ENCODE data around the gene PHACTR2.

Gene PHACTR2

GRCh38 chr6:143750877-143751276 lies 73.1 kb downstream of the PHACTR2 start:
- H3K36me3 ChIP-seq (ENCODE audit: insufficient read depth), result no peaks in the 10 kb centered on the region
- H3K27ac ChIP-seq, result no peak overlapping the region
- H2AFZ ChIP-seq (ENCODE audit: low read depth), result no peak overlapping the region
- no peaks in the 10 kb centered on the region for H4K20me1 ChIP-seq (ENCODE audit: insufficient read depth)
- H3K4me1 ChIP-seq (ENCODE audit: low read depth, poor library complexity, severe bottlenecking), result no peaks in the 10 kb centered on the region
- TF ChIP-seq, protein P1, sequence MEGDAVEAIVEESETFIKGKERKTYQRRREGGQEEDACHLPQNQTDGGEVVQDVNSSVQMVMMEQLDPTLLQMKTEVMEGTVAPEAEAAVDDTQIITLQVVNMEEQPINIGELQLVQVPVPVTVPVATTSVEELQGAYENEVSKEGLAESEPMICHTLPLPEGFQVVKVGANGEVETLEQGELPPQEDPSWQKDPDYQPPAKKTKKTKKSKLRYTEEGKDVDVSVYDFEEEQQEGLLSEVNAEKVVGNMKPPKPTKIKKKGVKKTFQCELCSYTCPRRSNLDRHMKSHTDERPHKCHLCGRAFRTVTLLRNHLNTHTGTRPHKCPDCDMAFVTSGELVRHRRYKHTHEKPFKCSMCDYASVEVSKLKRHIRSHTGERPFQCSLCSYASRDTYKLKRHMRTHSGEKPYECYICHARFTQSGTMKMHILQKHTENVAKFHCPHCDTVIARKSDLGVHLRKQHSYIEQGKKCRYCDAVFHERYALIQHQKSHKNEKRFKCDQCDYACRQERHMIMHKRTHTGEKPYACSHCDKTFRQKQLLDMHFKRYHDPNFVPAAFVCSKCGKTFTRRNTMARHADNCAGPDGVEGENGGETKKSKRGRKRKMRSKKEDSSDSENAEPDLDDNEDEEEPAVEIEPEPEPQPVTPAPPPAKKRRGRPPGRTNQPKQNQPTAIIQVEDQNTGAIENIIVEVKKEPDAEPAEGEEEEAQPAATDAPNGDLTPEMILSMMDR (conservative IDR thresholded peaks at IDR 0.05; ENCODE audit: low read depth, low read length), result no peak
- no peaks in the 10 kb centered on the region for H3K27me3 ChIP-seq (ENCODE audit: insufficient read depth, low read depth)
- no peak overlapping the region for H3K4me3 ChIP-seq (IDR thresholded peaks at IDR 0.05; ENCODE audit: insufficient read depth, low read depth, low read length)
- no peaks in the 10 kb centered on the region for H3K79me2 ChIP-seq (ENCODE audit: insufficient read depth, low read depth)
- H3K4me2 ChIP-seq, result no peak overlapping the region
- no peak overlapping the region for H3K9ac ChIP-seq

GRCh38 chr6:143752459-143752858 lies 74.7 kb downstream of the PHACTR2 start:
- Histone ChIP-seq H3K4me1 (ENCODE audit: low read depth, poor library complexity, severe bottlenecking) (no peaks in the 10 kb centered on the region), H2AFZ (ENCODE audit: low read depth) (no peak overlapping the region), H3K79me2 (ENCODE audit: insufficient read depth, low read depth) (no peaks in the 10 kb centered on the region), H4K20me1 (ENCODE audit: insufficient read depth) (no peaks in the 10 kb centered on the region), H3K27me3 (ENCODE audit: insufficient read depth, low read depth) (no peaks in the 10 kb centered on the region), H3K4me2 (no peak overlapping the region), H3K4me3 (IDR thresholded peaks at IDR 0.05; ENCODE audit: insufficient read depth, low read depth, low read length) (no peak overlapping the region), H3K27ac (no peak overlapping the region), H3K9ac (no peak overlapping the region), H3K36me3 (ENCODE audit: insufficient read depth) (no peaks in the 10 kb centered on the region)
- TF ChIP-seq, protein P1 (conservative IDR thresholded peaks at IDR 0.05; ENCODE audit: low read depth, low read length), result no peak

DNA sequence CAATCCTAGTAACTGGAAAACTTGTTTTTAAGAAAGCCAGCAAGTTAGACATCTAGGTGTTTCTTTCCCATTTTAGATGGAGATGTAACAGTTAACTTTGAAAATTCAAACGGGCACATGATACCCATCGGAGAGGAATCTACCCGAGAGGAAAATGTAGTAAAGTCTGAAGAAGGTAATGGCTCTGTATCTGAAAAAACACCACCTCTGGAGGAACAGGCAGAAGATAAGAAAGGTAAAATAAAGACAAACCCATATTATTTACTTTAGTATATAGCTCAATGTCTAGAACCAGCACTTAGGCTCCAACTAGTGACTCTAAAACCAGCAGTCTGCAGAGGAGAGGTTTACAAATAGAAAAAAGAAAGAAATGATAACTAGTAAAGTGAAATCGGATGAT lies 75.9 kb downstream of the PHACTR2 start:
- Histone ChIP-seq H3K4me3 (IDR thresholded peaks at IDR 0.05; ENCODE audit: insufficient read depth, low read depth, low read length) (no peak overlapping the region), H3K79me2 (ENCODE audit: insufficient read depth, low read depth) (no peaks in the 10 kb centered on the region), H4K20me1 (ENCODE audit: insufficient read depth) (no peaks in the 10 kb centered on the region), H3K9ac (no peak overlapping the region), H3K27ac (no peak overlapping the region), H3K27me3 (ENCODE audit: insufficient read depth, low read depth) (no peaks in the 10 kb centered on the region), H2AFZ (ENCODE audit: low read depth) (no peak overlapping the region), H3K36me3 (ENCODE audit: insufficient read depth) (no peaks in the 10 kb centered on the region), H3K4me2 (no peak overlapping the region), H3K4me1 (ENCODE audit: low read depth, poor library complexity, severe bottlenecking) (no peaks in the 10 kb centered on the region)
- TF ChIP-seq, protein P1 (conservative IDR thresholded peaks at IDR 0.05; ENCODE audit: low read depth, low read length), result no peak

- no peaks in the 10 kb centered on the region for H4K20me1 ChIP-seq (ENCODE audit: insufficient read depth)
- no peak overlapping the region for H3K27ac ChIP-seq
- no peaks in the 10 kb centered on the region for H3K36me3 ChIP-seq (ENCODE audit: insufficient read depth)
- no peaks in the 10 kb centered on the region for H3K79me2 ChIP-seq (ENCODE audit: insufficient read depth, low read depth)
- H3K4me2 ChIP-seq, result no peak overlapping the region
- no peak overlapping the region for H3K9ac ChIP-seq
- H3K4me1 ChIP-seq (ENCODE audit: low read depth, poor library complexity, severe bottlenecking), result no peaks in the 10 kb centered on the region
- no peaks in the 10 kb centered on the region for H3K27me3 ChIP-seq (ENCODE audit: insufficient read depth, low read depth)
- TF ChIP-seq, protein P1 (conservative IDR thresholded peaks at IDR 0.05; ENCODE audit: low read depth, low read length), result no peak
- H3K4me3 ChIP-seq (IDR thresholded peaks at IDR 0.05; ENCODE audit: insufficient read depth, low read depth, low read length), result no peak overlapping the region
- no peak overlapping the region for H2AFZ ChIP-seq (ENCODE audit: low read depth)
Observed at GRCh38 chr6:143754204-143754603, 76.4 kb downstream of the PHACTR2 start.

All from KMS-11 (cell line).